Measurements from ENCODE around the gene SSTR5. TPM values are rescaled to one million over a fixed set of nuclear protein-coding genes. Genes with fewer than 3 reads are reported as not detected.

The SSTR5 gene
- total RNA-seq, 1 donor from 2014 or later = not detected

- H3K4me3 ChIP-seq = peak overlapping the region; percentile 10 to 52
- H3K27me3 ChIP-seq = no peaks in the 10 kb centered on the region
- no peaks in the 10 kb centered on the region for H3K36me3 ChIP-seq
- H3K4me1 ChIP-seq = peaks cover 43 to 59% of the 10 kb centered on the region in 2 donors
- intact Hi-C loops (cut with DNase I) = loop anchor here (1.0 kb wide), 2 partner anchors 11 to 20 kb away; no protein-coding TSS in a partner anchor
- peak overlapping the region; percentile 19 to 53 for H3K27ac ChIP-seq
- no peaks in the 10 kb centered on the region for H3K9me3 ChIP-seq
- TF ChIP-seq, protein P1, sequence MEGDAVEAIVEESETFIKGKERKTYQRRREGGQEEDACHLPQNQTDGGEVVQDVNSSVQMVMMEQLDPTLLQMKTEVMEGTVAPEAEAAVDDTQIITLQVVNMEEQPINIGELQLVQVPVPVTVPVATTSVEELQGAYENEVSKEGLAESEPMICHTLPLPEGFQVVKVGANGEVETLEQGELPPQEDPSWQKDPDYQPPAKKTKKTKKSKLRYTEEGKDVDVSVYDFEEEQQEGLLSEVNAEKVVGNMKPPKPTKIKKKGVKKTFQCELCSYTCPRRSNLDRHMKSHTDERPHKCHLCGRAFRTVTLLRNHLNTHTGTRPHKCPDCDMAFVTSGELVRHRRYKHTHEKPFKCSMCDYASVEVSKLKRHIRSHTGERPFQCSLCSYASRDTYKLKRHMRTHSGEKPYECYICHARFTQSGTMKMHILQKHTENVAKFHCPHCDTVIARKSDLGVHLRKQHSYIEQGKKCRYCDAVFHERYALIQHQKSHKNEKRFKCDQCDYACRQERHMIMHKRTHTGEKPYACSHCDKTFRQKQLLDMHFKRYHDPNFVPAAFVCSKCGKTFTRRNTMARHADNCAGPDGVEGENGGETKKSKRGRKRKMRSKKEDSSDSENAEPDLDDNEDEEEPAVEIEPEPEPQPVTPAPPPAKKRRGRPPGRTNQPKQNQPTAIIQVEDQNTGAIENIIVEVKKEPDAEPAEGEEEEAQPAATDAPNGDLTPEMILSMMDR (IDR thresholded peaks at IDR 0.05) = no peak
- peak; percentile 68 to 93 for DNase-seq (ENCODE audit: low spot score in 2 of 2)
These were observed 6.1 kb downstream of the SSTR5 start for GRCh38 chr16:1078579-1079021.

- Histone ChIP-seq H3K36me3 (no peaks in the 10 kb centered on the region), H3K4me1 (peaks cover 43 to 59% of the 10 kb centered on the region in 2 donors), H3K9me3 (peaks cover 0 to 2% of the 10 kb centered on the region in 2 donors), H3K4me3 (peak overlapping the region in 1 of 2 donors; percentile 52), H3K27ac (no peak overlapping the region), H3K27me3 (no peaks in the 10 kb centered on the region)
- TF ChIP-seq, protein P1 (IDR thresholded peaks at IDR 0.05) = no peak
- intact Hi-C loops (cut with DNase I) = loop anchor here (1.0 kb wide), 1 partner anchor 10 kb away; no protein-coding TSS in a partner anchor
- no peak for DNase-seq (ENCODE audit: low spot score in 2 of 2)
These were observed 6.8 kb downstream of the SSTR5 start for GRCh38 chr16:1079341-1079740.

DNA sequence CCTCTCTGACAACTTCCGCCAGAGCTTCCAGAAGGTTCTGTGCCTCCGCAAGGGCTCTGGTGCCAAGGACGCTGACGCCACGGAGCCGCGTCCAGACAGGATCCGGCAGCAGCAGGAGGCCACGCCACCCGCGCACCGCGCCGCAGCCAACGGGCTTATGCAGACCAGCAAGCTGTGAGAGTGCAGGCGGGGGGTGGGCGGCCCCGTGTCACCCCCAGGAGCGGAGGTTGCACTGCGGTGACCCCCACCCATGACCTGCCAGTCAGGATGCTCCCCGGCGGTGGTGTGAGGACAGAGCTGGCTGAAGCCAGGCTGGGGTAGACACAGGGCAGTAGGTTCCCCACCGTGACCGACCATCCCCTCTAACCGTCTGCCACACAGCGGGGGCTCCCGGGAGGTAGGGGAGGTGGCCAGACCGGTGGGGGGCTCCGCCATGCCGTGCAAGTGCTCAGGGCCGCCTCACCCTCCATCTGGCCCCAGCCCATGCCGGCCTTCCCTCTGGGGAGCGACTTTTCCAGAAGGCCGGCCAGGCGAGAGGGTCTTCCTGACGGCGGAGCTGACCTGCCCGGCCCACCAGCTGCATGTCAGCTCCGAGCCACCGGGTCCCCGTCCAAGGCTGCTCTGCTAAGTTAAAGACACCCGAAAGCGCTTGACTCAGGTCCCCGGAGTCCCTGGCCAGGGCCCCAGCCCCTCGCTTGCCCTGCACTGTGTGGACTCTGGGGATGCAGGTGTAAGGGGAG is 7.4 kb downstream of the SSTR5 start:
- peaks cover 4 to 8% of the 10 kb centered on the region in 2 donors for H3K9me3 ChIP-seq
- H3K4me3 ChIP-seq = peak overlapping the region in 1 of 2 donors; percentile 20
- DNase-seq (ENCODE audit: low spot score in 2 of 2) = no peak
- H3K27ac ChIP-seq = no peak overlapping the region
- H3K4me1 ChIP-seq = peaks cover 43 to 59% of the 10 kb centered on the region in 2 donors
- TF ChIP-seq, protein P1 (IDR thresholded peaks at IDR 0.05) = no peak
- intact Hi-C loops (cut with DNase I) = loop anchor here (1.0 kb wide), 1 partner anchor 9 kb away; no protein-coding TSS in a partner anchor
- no peaks in the 10 kb centered on the region for H3K36me3 ChIP-seq
- no peaks in the 10 kb centered on the region for H3K27me3 ChIP-seq

DNA sequence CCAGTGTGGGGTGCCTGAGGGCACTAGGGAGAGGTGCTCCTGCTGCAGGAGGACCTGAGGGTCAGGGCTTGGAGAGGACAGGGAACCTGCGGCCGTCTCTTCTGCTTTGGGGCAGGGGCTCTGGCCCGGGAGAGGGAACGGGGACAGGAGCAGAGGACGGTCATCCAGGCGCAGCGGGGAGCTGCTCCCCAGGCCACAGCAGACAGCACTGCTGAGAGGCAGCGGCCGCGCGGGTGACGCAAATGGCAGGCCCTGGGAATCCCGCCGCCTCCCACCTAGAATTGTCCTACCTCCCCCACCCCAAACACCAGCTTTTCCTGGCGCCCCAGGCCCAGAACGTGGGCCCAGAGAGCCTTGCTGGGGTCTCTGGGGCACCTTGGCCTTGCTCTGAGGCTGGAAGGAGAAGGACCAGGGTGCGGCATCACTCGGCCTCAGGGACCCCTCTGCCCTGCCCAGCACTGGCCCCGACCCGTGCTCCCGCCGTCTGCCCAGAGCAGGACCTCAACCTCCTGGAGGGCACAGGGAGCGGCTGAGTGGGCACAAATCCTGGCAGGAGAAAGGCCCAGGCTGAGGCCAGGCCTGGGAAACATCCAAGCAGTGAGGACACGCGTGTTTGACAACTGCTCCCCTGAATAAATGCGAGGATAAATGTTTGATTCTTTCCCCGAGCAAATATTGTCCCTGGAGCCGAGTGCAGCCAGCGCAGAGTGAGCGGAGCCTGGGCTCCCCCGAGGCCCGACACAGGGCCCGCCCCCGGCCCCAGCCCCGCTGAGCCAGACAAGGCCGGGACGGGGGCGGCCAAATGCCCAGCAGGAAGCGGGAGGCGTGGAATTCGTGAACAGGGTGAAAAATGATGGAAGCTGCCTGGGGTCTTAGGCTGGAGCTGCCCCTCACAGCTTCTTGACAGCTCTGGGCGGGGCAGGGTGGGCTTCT is 8.5 kb downstream of the SSTR5 start:
- Histone ChIP-seq H3K27me3 (no peaks in the 10 kb centered on the region), H3K4me1 (peaks cover 43 to 59% of the 10 kb centered on the region in 2 donors), H3K27ac (peak overlapping the region; percentile 56 to 58), H3K9me3 (peaks cover 11 to 12% of the 10 kb centered on the region in 2 donors), H3K4me3 (peak overlapping the region in 1 of 2 donors; percentile 13), H3K36me3 (no peaks in the 10 kb centered on the region)
- intact Hi-C loops (cut with DNase I) = no loop called here
- TF ChIP-seq, protein P1 (IDR thresholded peaks at IDR 0.05) = no peak
- no peak for DNase-seq (ENCODE audit: low spot score in 2 of 2)

DNA sequence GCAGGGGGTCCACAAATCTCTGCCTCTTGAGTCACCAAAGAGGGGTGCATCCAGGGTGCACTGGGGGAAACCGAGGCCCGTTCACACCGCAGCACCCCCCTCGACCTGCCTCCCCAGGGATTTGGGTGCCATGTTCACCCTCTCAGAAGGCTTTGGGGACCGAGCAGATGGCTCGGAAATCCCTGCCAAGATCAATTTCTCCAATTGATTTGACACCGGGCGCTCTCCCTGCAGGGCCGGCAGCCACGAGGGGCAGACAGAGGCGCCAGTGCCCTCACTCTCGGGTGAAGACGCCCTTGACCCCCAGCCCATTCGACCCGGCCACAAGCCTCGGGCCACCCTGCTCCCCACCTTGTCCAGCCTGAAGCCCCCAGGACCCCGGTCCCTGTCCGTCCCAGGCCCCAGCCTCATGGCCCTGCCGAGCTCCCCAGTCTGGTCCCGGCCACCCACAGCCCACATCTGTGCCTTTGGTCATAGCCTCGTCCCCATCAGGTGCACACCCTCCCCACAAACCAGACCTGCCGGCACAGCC is 9.3 kb downstream of the SSTR5 start:
- H3K27me3 ChIP-seq = no peaks in the 10 kb centered on the region

More for the DNA sequence above, 9.3 kb downstream of the SSTR5 start:
- H3K27ac ChIP-seq = peak overlapping the region; percentile 56 to 58
- TF ChIP-seq, protein P1 (IDR thresholded peaks at IDR 0.05) = no peak
- no peak for DNase-seq (ENCODE audit: low spot score in 2 of 2)
- no peaks in the 10 kb centered on the region for H3K36me3 ChIP-seq
- H3K9me3 ChIP-seq = peaks cover 11 to 12% of the 10 kb centered on the region in 2 donors
- intact Hi-C loops (cut with DNase I) = no loop called here
- H3K4me1 ChIP-seq = peaks cover 42 to 53% of the 10 kb centered on the region in 2 donors
- peak overlapping the region in 1 of 2 donors; percentile 13 for H3K4me3 ChIP-seq
